ENCODE data around the gene MSI2. TPM values are rescaled to one million over a fixed set of nuclear protein-coding genes. Genes with fewer than 3 reads are reported as not detected.

MSI2 gene
- total and polyA plus RNA-seq, 2 donors (not counting 1 experiment from before 2014, with no cell fraction given) = 16.1 to 196 TPM

GRCh38 chr17:57699751-57700219, 443.5 kb downstream of the MSI2 start:
- TF ChIP-seq CTCF (IDR thresholded peaks at IDR 0.05) = no peak
- no peak for TF ChIP-seq EZH2 (IDR thresholded peaks at IDR 0.05; ENCODE audit: borderline replicate concordance, insufficient read depth, low read depth, low read length, poor library complexity, severe bottlenecking)
- no peak overlapping the region for H3K27ac Mint-ChIP-seq
- no peak overlapping the region for H3K4me3 Mint-ChIP-seq
- intact Hi-C loops (cut with micrococcal nuclease) = no loop called here
- peaks cover 8% of the 10 kb centered on the region for H3K4me1 Mint-ChIP-seq
- Histone ChIP-seq H3K9me3 (ENCODE audit: control extremely low read depth in 1 of 3, control insufficient read depth in 2 of 3, insufficient read depth in 1 of 3, low read length in 2 of 3) (peaks cover 0 to 10% (median 0%) of the 10 kb centered on the region in 3 donors), H3K36me3 (replicated peaks in 1 of 2; ENCODE audit: control extremely low read depth in 1 of 2, control insufficient read depth in 1 of 2, extremely low read depth in 1 of 2, insufficient read depth in 2 of 2, low read length in 1 of 2) (no peaks in the 10 kb centered on the region), H3K9ac (ENCODE audit: low read length) (no peak overlapping the region), H3K4me3 (ENCODE audit: control extremely low read depth in 1 of 5, extremely low read depth in 1 of 5, insufficient read depth in 1 of 5, low read depth in 2 of 5, low read length in 4 of 5) (no peak overlapping the region), H3K4me1 (ENCODE audit: control insufficient read depth in 2 of 2, insufficient read depth in 2 of 2, low read length in 2 of 2) (peaks cover 25 to 26% of the 10 kb centered on the region in 2 donors), H4K20me1 (ENCODE audit: control insufficient read depth, insufficient read depth, low read length, poor library complexity, severe bottlenecking) (no peaks in the 10 kb centered on the region), H3K27ac (ENCODE audit: low read length in 2 of 2) (no peak overlapping the region), H3K27me3 (replicated peaks in 1 of 4; ENCODE audit: control extremely low read depth in 1 of 4, control insufficient read depth in 3 of 4, insufficient read depth in 4 of 4, low read length in 3 of 4) (no peaks in the 10 kb centered on the region), H3K4me2 (replicated peaks; ENCODE audit: low read depth, low read length, poor library complexity, severe bottlenecking) (no peak overlapping the region), H3K79me2 (ENCODE audit: control insufficient read depth, insufficient read depth, low read length) (no peaks in the 10 kb centered on the region), H2AFZ (ENCODE audit: insufficient read depth, low read depth, low read length, poor library complexity, severe bottlenecking) (no peak overlapping the region)
- POLR2A ChIA-PET = no interaction called here
- CTCF ChIA-PET = interaction anchor here (1.1 kb wide), 1 partner anchor 48 kb away, joined by 4 read pairs; no protein-coding TSS in a partner anchor
- DNase-seq (no peak), ATAC-seq (ENCODE audit: low read depth) (no peak)
- H3K27me3 Mint-ChIP-seq = no peaks in the 10 kb centered on the region
- no peaks in the 10 kb centered on the region for H3K9me3 Mint-ChIP-seq (ENCODE audit: insufficient read depth)
- WGBS (ENCODE audit: insufficient coverage) = 93% methylated on average over 3 of the region's 9 CpGs

- Histone ChIP-seq H3K79me2 (ENCODE audit: control insufficient read depth, insufficient read depth, low read length) (no peaks in the 10 kb centered on the region), H2AFZ (ENCODE audit: insufficient read depth, low read depth, low read length, poor library complexity, severe bottlenecking) (no peak overlapping the region), H3K9ac (ENCODE audit: low read length) (no peak overlapping the region), H3K27me3 (replicated peaks in 1 of 4; ENCODE audit: control extremely low read depth in 1 of 4, control insufficient read depth in 3 of 4, insufficient read depth in 4 of 4, low read length in 3 of 4) (no peaks in the 10 kb centered on the region), H3K4me1 (ENCODE audit: control insufficient read depth in 2 of 2, insufficient read depth in 2 of 2, low read length in 2 of 2) (peaks cover 25 to 26% of the 10 kb centered on the region in 2 donors), H3K4me3 (ENCODE audit: control extremely low read depth in 1 of 5, extremely low read depth in 1 of 5, insufficient read depth in 1 of 5, low read depth in 2 of 5, low read length in 4 of 5) (no peak overlapping the region), H3K9me3 (ENCODE audit: control extremely low read depth in 1 of 3, control insufficient read depth in 2 of 3, insufficient read depth in 1 of 3, low read length in 2 of 3) (peaks cover 0 to under 1% (median 0%) of the 10 kb centered on the region in 3 donors), H4K20me1 (ENCODE audit: control insufficient read depth, insufficient read depth, low read length, poor library complexity, severe bottlenecking) (no peaks in the 10 kb centered on the region), H3K4me2 (replicated peaks; ENCODE audit: low read depth, low read length, poor library complexity, severe bottlenecking) (no peak overlapping the region), H3K27ac (ENCODE audit: low read length in 2 of 2) (no peak overlapping the region), H3K36me3 (replicated peaks in 1 of 2; ENCODE audit: control extremely low read depth in 1 of 2, control insufficient read depth in 1 of 2, extremely low read depth in 1 of 2, insufficient read depth in 2 of 2, low read length in 1 of 2) (no peaks in the 10 kb centered on the region)
- intact Hi-C loops (cut with micrococcal nuclease) = no loop called here
- CTCF ChIA-PET = interaction anchor here (1.0 kb wide), 1 partner anchor 29 kb away, joined by 3 read pairs; no protein-coding TSS in a partner anchor
- no peak for TF ChIP-seq EZH2 (IDR thresholded peaks at IDR 0.05; ENCODE audit: borderline replicate concordance, insufficient read depth, low read depth, low read length, poor library complexity, severe bottlenecking)
- no peak for TF ChIP-seq CTCF (IDR thresholded peaks at IDR 0.05)
- 100% methylated on average over 1 of the region's 5 CpGs for WGBS (ENCODE audit: insufficient coverage)
- no peaks in the 10 kb centered on the region for H3K27me3 Mint-ChIP-seq
- no peak overlapping the region for H3K27ac Mint-ChIP-seq
- POLR2A ChIA-PET = no interaction called here
- H3K4me3 Mint-ChIP-seq = no peak overlapping the region
- ATAC-seq (ENCODE audit: low read depth) = no peak
- DNase-seq = no peak
- peaks cover 6% of the 10 kb centered on the region for H3K4me1 Mint-ChIP-seq
- no peaks in the 10 kb centered on the region for H3K9me3 Mint-ChIP-seq (ENCODE audit: insufficient read depth)
These were observed 444.8 kb downstream of the MSI2 start for GRCh38 chr17:57701124-57701523.

Measured in B cell (primary cell).